ENCODE data around the gene TMEM59L.

DNA sequence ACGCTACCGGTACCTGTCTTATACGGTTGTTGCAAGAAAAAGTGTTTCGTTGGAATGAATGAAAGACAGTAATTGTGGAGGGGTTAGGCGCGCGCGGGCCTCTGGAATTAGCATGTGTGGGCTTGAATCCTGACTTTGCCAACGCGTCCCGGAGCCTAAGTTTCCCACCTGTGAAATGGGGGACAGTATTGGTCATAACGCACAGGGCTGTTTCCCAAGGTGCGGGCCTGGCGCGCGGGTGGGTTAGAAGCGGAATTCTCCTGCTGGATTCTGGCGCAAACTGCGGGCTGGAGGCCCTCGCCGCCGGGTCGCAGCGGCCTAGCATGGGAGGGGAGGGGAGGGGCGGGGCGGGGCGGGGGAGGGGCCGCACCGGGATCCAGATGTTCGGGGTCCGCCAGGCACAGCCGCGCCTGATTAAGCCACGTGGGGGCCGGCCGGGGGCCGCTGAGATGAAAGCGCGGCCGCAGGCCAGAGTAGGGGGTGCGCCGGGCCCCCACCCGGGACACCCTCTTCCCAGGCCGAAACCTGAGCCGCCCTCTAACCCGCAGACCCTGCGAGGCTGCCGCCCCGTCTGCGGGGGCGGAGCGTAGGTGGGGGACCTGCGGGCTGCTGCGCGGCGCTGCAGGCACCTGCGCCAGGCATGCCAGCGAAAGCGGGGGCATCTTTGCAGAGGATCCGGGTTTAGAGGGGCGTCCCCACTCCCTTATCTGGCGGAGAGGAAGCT is 1.2 kb upstream of the TMEM59L start:
- TF ChIP-seq CTBP1 (IDR thresholded peaks at IDR 0.05; ENCODE audit: borderline replicate concordance): no peak
- TF ChIP-seq BHLHE40 (IDR thresholded peaks at IDR 0.05; ENCODE audit: borderline replicate concordance): no peak
- TF ChIP-seq ELF4 (IDR thresholded peaks at IDR 0.05): no peak
- TF ChIP-seq SP1 (IDR thresholded peaks at IDR 0.05): no peak
- no peak for TF ChIP-seq NFRKB (IDR thresholded peaks at IDR 0.05)
- no peak for TF ChIP-seq TARDBP (IDR thresholded peaks at IDR 0.05)
- no peak for TF ChIP-seq LEF1 (IDR thresholded peaks at IDR 0.05; ENCODE audit: borderline replicate concordance)
